ENCODE measurements around the gene TP53BP2. TPM values are rescaled to one million over a fixed set of nuclear protein-coding genes. Genes with fewer than 3 reads are reported as not detected.

Gene TP53BP2
- total RNA-seq, 6 donors from 2014 or later, result 43.0 to 77.5 (median 61.8) TPM

DNA sequence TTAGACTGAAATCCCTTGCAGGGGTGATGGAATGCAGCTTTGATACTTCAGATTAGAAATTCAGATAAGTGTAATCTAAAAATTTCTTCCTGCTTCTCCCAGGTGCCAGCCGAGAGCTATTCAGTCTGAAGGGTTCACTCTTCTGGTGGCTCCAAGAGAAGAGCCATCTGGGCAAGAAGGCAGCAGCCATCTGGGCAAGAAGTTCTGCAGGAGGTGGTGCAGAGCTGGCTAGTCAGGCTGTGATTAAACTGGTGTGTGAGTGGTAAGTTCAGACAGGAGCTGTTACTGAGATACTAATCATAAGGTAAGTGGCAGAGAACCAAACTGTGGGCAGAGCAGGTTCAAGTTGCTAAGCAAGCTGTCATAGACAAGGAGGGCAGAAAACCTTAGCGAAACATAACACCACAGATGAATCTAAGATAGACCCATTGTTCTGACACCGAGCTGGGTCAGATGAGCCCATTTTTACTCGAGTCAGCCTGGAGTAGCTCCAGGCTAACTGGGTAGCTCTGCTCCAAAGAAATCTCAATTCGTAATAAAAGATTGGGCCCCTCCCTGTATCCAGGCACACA lies 14.4 kb upstream of the TP53BP2 start:
- DNase-seq (no peak), ATAC-seq (ENCODE audit: low FRiP score in 2 of 2) (peak; percentile 35 to 67)
- no peaks in the 10 kb centered on the region for H3K27me3 ChIP-seq
- no peaks in the 10 kb centered on the region for H3K36me3 ChIP-seq
- 41 to 45% methylated on average over 5 of the region's 5 CpGs for WGBS, 2 donors
- H3K9me3 ChIP-seq, result no peaks in the 10 kb centered on the region
- peaks cover 0 to 5% (median 0%) of the 10 kb centered on the region in 4 donors for H3K4me1 ChIP-seq
- TF ChIP-seq, protein P1, sequence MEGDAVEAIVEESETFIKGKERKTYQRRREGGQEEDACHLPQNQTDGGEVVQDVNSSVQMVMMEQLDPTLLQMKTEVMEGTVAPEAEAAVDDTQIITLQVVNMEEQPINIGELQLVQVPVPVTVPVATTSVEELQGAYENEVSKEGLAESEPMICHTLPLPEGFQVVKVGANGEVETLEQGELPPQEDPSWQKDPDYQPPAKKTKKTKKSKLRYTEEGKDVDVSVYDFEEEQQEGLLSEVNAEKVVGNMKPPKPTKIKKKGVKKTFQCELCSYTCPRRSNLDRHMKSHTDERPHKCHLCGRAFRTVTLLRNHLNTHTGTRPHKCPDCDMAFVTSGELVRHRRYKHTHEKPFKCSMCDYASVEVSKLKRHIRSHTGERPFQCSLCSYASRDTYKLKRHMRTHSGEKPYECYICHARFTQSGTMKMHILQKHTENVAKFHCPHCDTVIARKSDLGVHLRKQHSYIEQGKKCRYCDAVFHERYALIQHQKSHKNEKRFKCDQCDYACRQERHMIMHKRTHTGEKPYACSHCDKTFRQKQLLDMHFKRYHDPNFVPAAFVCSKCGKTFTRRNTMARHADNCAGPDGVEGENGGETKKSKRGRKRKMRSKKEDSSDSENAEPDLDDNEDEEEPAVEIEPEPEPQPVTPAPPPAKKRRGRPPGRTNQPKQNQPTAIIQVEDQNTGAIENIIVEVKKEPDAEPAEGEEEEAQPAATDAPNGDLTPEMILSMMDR (IDR thresholded peaks at IDR 0.05), result no peak
- TF ChIP-seq EP300 (IDR thresholded peaks at IDR 0.05) (no peak), POLR2AphosphoS5 (IDR thresholded peaks at IDR 0.05) (no peak), POLR2A (IDR thresholded peaks at IDR 0.05) (no peak)
- no peak overlapping the region for H3K27ac ChIP-seq
- H3K4me3 ChIP-seq, result no peak overlapping the region

DNA sequence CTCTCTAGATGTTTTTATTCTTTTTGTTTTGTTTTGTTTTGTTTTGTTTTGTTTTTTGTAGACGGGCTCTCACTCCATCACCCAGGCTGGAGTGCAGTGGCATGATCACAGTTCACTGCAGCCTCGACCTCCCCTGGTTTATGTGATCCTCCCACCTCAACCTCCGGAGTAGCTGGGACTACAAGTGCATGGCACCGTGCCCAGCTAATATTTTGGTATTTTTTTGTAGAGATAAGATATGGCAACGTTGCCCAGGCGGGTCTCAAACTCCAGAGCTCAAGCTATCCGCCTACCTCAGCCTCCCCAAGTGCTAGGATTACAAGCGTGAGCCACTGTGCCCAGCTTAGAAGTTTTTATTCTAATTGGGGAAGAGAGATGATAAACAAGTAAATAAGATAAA lies 13.3 kb upstream of the TP53BP2 start:
- H3K4me3 ChIP-seq, result no peak overlapping the region
- no peak for DNase-seq
- H3K27me3 ChIP-seq, result no peaks in the 10 kb centered on the region
- no peaks in the 10 kb centered on the region for H3K9me3 ChIP-seq
- H3K27ac ChIP-seq, result no peak overlapping the region
- 59 to 60% methylated on average over 8 of the region's 8 CpGs for WGBS, 2 donors
- no peaks in the 10 kb centered on the region for H3K36me3 ChIP-seq
- ATAC-seq (ENCODE audit: low FRiP score in 2 of 2), result no peak
- no peak for TF ChIP-seq EP300 (IDR thresholded peaks at IDR 0.05)
- TF ChIP-seq POLR2A (IDR thresholded peaks at IDR 0.05), result no peak
- TF ChIP-seq, protein P1 (IDR thresholded peaks at IDR 0.05), result no peak
- TF ChIP-seq POLR2AphosphoS5 (IDR thresholded peaks at IDR 0.05), result no peak
- peaks cover 0 to 5% (median 0%) of the 10 kb centered on the region in 4 donors for H3K4me1 ChIP-seq

DNA sequence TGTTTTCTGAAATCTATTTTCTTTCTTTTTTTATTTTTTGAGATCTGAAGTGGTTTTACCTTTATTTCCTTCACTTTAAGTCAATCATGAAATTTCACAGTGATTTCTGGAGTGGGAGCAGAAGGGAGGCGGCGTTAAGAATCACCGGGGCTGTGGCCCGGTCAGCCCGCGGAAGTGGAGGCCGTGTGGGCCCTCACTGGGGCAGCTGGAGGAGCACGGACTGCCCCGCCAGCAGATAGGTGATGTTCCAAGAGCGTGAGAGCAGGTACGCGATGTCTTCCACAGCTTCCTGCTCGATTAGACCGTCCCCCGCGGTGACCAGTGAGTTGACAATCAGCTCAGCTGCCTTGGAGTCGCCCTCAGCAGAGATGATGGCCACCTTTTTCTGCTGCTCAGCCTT lies 10.6 kb upstream of the TP53BP2 start:
- Histone ChIP-seq H3K27me3 (no peaks in the 10 kb centered on the region), H3K4me1 (peaks cover 0 to 5% (median 0%) of the 10 kb centered on the region in 4 donors), H3K36me3 (no peaks in the 10 kb centered on the region), H3K27ac (no peak overlapping the region), H3K9me3 (no peaks in the 10 kb centered on the region), H3K4me3 (no peak overlapping the region)
- TF ChIP-seq POLR2AphosphoS5 (IDR thresholded peaks at IDR 0.05) (no peak), POLR2A (IDR thresholded peaks at IDR 0.05) (no peak), EP300 (IDR thresholded peaks at IDR 0.05) (no peak)
- TF ChIP-seq, protein P1 (IDR thresholded peaks at IDR 0.05), result no peak
- DNase-seq (peak in 1 of 2 donors; percentile 52), ATAC-seq (ENCODE audit: low FRiP score in 2 of 2) (no peak)
- 93 to 95% methylated on average over 17 of the region's 17 CpGs for WGBS, 2 donors

DNA sequence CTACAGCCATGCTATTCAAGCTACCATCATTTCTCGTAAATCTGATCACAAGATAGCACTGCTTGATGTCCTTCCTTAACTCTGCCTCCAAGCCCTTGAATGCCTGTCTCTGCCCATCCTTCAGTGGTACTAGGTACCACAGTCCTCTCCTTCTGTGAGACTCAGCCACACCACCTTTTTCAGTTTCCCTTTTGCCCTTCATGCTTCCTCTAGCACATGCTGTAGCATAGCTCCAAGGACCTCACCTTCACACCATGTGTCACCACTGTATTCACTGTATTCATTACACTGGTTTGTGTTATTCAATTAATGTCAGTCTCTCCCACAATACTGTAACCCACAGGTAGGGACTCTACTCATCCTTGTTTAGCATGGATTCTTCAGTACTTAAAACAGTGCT lies 8.0 kb upstream of the TP53BP2 start:
- Histone ChIP-seq H3K27me3 (no peaks in the 10 kb centered on the region), H3K27ac (no peak overlapping the region), H3K4me3 (no peak overlapping the region), H3K36me3 (no peaks in the 10 kb centered on the region), H3K9me3 (no peaks in the 10 kb centered on the region), H3K4me1 (peaks cover 0 to 2% (median 0%) of the 10 kb centered on the region in 4 donors)
- DNase-seq, result no peak
- WGBS, 2 donors, result 92 to 93% methylated on average over 1 of the region's 1 CpG
- ATAC-seq (ENCODE audit: low FRiP score in 2 of 2), result no peak
- no peak for TF ChIP-seq POLR2A (IDR thresholded peaks at IDR 0.05)
- TF ChIP-seq, protein P1 (IDR thresholded peaks at IDR 0.05), result no peak
- no peak for TF ChIP-seq EP300 (IDR thresholded peaks at IDR 0.05)
- no peak for TF ChIP-seq POLR2AphosphoS5 (IDR thresholded peaks at IDR 0.05)

DNA sequence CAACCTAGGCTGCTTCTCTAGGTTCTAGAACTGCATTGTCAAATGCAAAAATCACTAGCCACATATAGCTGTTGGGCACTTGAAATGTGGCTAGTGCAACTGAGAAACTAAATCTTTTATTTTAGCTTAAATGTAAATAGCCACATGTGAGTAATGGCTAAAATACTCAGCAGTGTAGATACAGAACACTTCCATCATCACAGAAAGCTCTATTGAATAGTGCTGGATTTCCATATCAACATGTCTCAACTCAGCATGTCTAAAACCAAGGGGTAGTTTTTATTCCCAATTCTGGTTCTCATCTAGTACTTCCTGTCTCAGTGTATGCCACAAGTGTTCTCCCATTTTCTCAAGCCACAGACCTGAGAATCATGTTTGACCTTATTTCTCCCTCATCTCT lies 7.5 kb upstream of the TP53BP2 start:
- TF ChIP-seq POLR2A (IDR thresholded peaks at IDR 0.05) (no peak), EP300 (IDR thresholded peaks at IDR 0.05) (no peak), POLR2AphosphoS5 (IDR thresholded peaks at IDR 0.05) (no peak)
- TF ChIP-seq, protein P1 (IDR thresholded peaks at IDR 0.05), result no peak
- Histone ChIP-seq H3K27ac (no peak overlapping the region), H3K36me3 (no peaks in the 10 kb centered on the region), H3K4me3 (no peak overlapping the region), H3K4me1 (peaks cover 0 to 2% (median 0%) of the 10 kb centered on the region in 4 donors), H3K27me3 (no peaks in the 10 kb centered on the region), H3K9me3 (no peaks in the 10 kb centered on the region)
- ATAC-seq (ENCODE audit: low FRiP score in 2 of 2), result no peak
- DNase-seq, result no peak
